ENCODE results near the gene MBOAT7.

Gene MBOAT7

GRCh38 chr19:54137699-54138488, 51.5 kb downstream of the MBOAT7 start, which contains the start of gene CNOT3:
Gene CNOT3, plus strand, starts transcription at chr19:54137762. Its CDS starts 5,217 bp downstream, at chr19:54142979.
- DNase-seq: no peak

GRCh38 chr19:54136864-54137698, 52.3 kb downstream of the MBOAT7 start:
- peak; percentile 99 for DNase-seq

GRCh38 chr19:54136086-54136863, 53.1 kb downstream of the MBOAT7 start:
- DNase-seq: no peak

GRCh38 chr19:54133957-54134590, 55.3 kb downstream of the MBOAT7 start:
- DNase-seq: no peak

- peak; percentile 5 for DNase-seq
These were observed 55.9 kb downstream of the MBOAT7 start for GRCh38 chr19:54133312-54133956.

- no peak for DNase-seq
These were observed 59.8 kb downstream of the MBOAT7 start for GRCh38 chr19:54129617-54129996.

- no peak for DNase-seq
These were observed 60.4 kb downstream of the MBOAT7 start for GRCh38 chr19:54128796-54129616.

GRCh38 chr19:54128441-54128725, 61.0 kb downstream of the MBOAT7 start:
- no peak for DNase-seq

GRCh38 chr19:54127688-54128440, 61.5 kb downstream of the MBOAT7 start:
- DNase-seq: no peak

- no peak for DNase-seq
These were observed 63.7 kb downstream of the MBOAT7 start for GRCh38 chr19:54125713-54126112.

GRCh38 chr19:54124393-54124792, 65.0 kb downstream of the MBOAT7 start:
- no peak for DNase-seq

GRCh38 chr19:54123682-54124081, 65.7 kb downstream of the MBOAT7 start:
- DNase-seq: no peak
